SK-N-SH (cell line): ENCODE data around the gene TCIRG1. TPM values are rescaled to one million over a fixed set of nuclear protein-coding genes. Genes with fewer than 3 reads are reported as not detected.

Source experiments
- CTCF ChIA-PET: fragments of 300-600, 350-600 bp; formaldehyde crosslinking; extraction: SDS; loops from one replicate; lab custom pipeline; 2021; lab: Yijun Ruan, JAX
- POLR2A ChIA-PET: fragments of 350-600 bp; sonication (Branson Sonifier 250); formaldehyde crosslinking; extraction: SDS; loops from one replicate; lab custom pipeline; 2020; ENCODE audit warnings: antibody characterized with exemption, inconsistent platforms; lab: Yijun Ruan, JAX
- DNase-seq: peaks from one replicate; pipeline ENCODE4 v3.0.0; 2012
- H2AFZ ChIP-seq: fragments of 200-600 bp; sonication (generic); 2 replicates; pipeline ENCODE4 v1.8.1; 2016; ENCODE audit warnings: antibody characterized with exemption, mild to moderate bottlenecking, low read depth
- H3F3A ChIP-seq: fragments of 200-600 bp; sonication (generic); replicated peaks from 2 replicates; pipeline ENCODE3; 2016; ENCODE audit warnings: antibody characterized with exemption, mild to moderate bottlenecking; ENCODE audit not compliant: insufficient read depth
- H3K27ac ChIP-seq, 2 experiments: fragments of 200-500 bp in 1 of 2; fragments of 200-600 bp in 1 of 2; sonication (Bioruptor generic) in 1 of 2; sonication (generic), shearing (Covaris generic) in 1 of 2; 2 replicates each; pipeline versions ENCODE4 v1.5.1 to v1.6.1; 2014 to 2016; ENCODE audit warnings: low read depth in 2 of 2, inconsistent platforms in 1 of 2, low read length in 1 of 2, mild to moderate bottlenecking in 1 of 2, mixed read lengths in 1 of 2
- H3K27me3 ChIP-seq: fragments of 200-600 bp; sonication (generic), shearing (Covaris generic); 2 replicates; pipeline ENCODE4 v1.6.1; 2016; ENCODE audit warnings: mixed run types; ENCODE audit not compliant: insufficient read depth
- H3K36me3 ChIP-seq, 2 experiments: fragments of 200-500 bp in 1 of 2; fragments of 200-600 bp in 1 of 2; sonication (Bioruptor generic) in 1 of 2; sonication (generic) in 1 of 2; replicated peaks in 1 of 2; 2 replicates each; pipeline versions ENCODE3 to v1.5.1; 2014 to 2016; ENCODE audit warnings: low read length in 1 of 2, mild to moderate bottlenecking in 1 of 2; ENCODE audit not compliant: insufficient read depth in 2 of 2, control insufficient read depth in 1 of 2
- H3K4me1 ChIP-seq, 2 experiments: fragments of 200-500 bp in 1 of 2; fragments of 200-600 bp in 1 of 2; sonication (Bioruptor generic) in 1 of 2; sonication (generic), shearing (Covaris generic) in 1 of 2; 2 replicates each; pipeline versions ENCODE4 v1.5.1 to v1.6.1; 2014 to 2016; ENCODE audit warnings: low read depth in 1 of 2, low read length in 1 of 2, mixed run types in 1 of 2; ENCODE audit not compliant: insufficient read depth in 2 of 2, control insufficient read depth in 1 of 2
- H3K4me2 ChIP-seq: fragments of 200-600 bp; sonication (generic), shearing (Covaris generic); 2 replicates; pipeline ENCODE4 v1.6.1; 2017; ENCODE audit warnings: mixed run types
- H3K4me3 ChIP-seq, 2 experiments: fragments of 200-500 bp in 1 of 2; fragments of 200-600 bp in 1 of 2; sonication (Bioruptor generic) in 1 of 2; sonication (generic), shearing (Covaris generic) in 1 of 2; 2 replicates each; pipeline versions ENCODE4 v1.5.1 to v1.8.1; 2014 to 2016; ENCODE audit warnings: low read depth in 2 of 2, inconsistent platforms in 1 of 2, low read length in 1 of 2, mild to moderate bottlenecking in 1 of 2, mixed read lengths in 1 of 2, moderate library complexity in 1 of 2
- H3K79me2 ChIP-seq: fragments of 200-600 bp; sonication (generic); 2 replicates; pipeline ENCODE4 v1.8.1; 2017; ENCODE audit warnings: mild to moderate bottlenecking; ENCODE audit not compliant: insufficient read depth
- H3K9ac ChIP-seq: fragments of 200-600 bp; sonication (generic); 2 replicates; pipeline ENCODE4 v1.6.1; 2017; ENCODE audit warnings: mixed run types
- H3K9me2 ChIP-seq: fragments of 200-600 bp; sonication (generic); 2 replicates; pipeline ENCODE4 v1.6.1; 2017; ENCODE audit warnings: mixed run types
- H3K9me3 ChIP-seq: fragments of 200-600 bp; sonication (generic); 2 replicates; pipeline ENCODE4 v1.6.1; 2017; ENCODE audit warnings: mixed run types, mild to moderate bottlenecking, moderate library complexity
- H4K20me1 ChIP-seq: fragments of 200-600 bp; sonication (generic); 2 replicates; pipeline ENCODE4 v1.6.1; 2017; ENCODE audit warnings: mild to moderate bottlenecking, mixed run types; ENCODE audit not compliant: insufficient read depth
- CTCF ChIP-seq: fragments of 200-600 bp; sonication (generic); IDR thresholded peaks from 2 replicates; pipeline ENCODE4 v1.6.1; 2017; ENCODE audit warnings: antibody characterized with exemption, mild to moderate bottlenecking, moderate library complexity
- GABPA ChIP-seq: IDR thresholded peaks from 2 replicates; pipeline ENCODE4 v1.4.0; 2012; ENCODE audit warnings: low read depth, mild to moderate bottlenecking
- NFIC ChIP-seq: IDR thresholded peaks from 2 replicates; pipeline ENCODE4 v1.4.0; 2012; ENCODE audit warnings: borderline replicate concordance
- PBX3 ChIP-seq: IDR thresholded peaks from 2 replicates; pipeline ENCODE4; 2012
- REST ChIP-seq: IDR thresholded peaks from 2 replicates; pipeline ENCODE4 v1.6.1; 2012; ENCODE audit warnings: mild to moderate bottlenecking, low read depth, low read length, moderate library complexity
- TAF1 ChIP-seq: IDR thresholded peaks from 2 replicates; pipeline ENCODE4 v1.6.1; 2012; ENCODE audit warnings: low read depth, mild to moderate bottlenecking, low read length, moderate library complexity, borderline replicate concordance
- USF1 ChIP-seq: IDR thresholded peaks from 2 replicates; pipeline ENCODE4 v1.4.0; 2012; ENCODE audit warnings: low read depth, borderline replicate concordance
- USF2 ChIP-seq: fragments of 150-350 bp; IDR thresholded peaks from 2 replicates; pipeline ENCODE4 v1.6.1; 2017; ENCODE audit warnings: antibody characterized with exemption, low read length, low read depth, borderline replicate concordance
- WGBS: methylation state at CpG from one replicate; pipeline ENCODE4 v1.1.6; 2017; ENCODE audit warnings: low lambda C conversion rate; 5-methylcytosine and 5-hydroxymethylcytosine counted together
- polyA plus RNA-seq, 3 experiments: library from polyadenylated mRNA; depleted of rRNA; stranded (reverse); fragments of >200 nt; gene quantifications; 2 replicates each; pipeline ENCODE4 v1.2.3, GENCODE V29; 2012

Gene TCIRG1
- polyA plus RNA-seq, 1 of the 3 experiments (the other 2 are of a cell fraction): 0.58 TPM

- Histone ChIP-seq H4K20me1 (no peaks in the 10 kb centered on the region), H3K4me1 (peaks cover 28 to 31% of the 10 kb centered on the region in 2 experiments; a peak in 3 of 4 replicates), H3F3A (peaks cover 15% of the 10 kb centered on the region), H3K4me2 (no peak overlapping the region), H3K4me3 (no peak overlapping the region), H3K27me3 (no peaks in the 10 kb centered on the region), H3K36me3 (no peaks in the 10 kb centered on the region), H3K79me2 (peaks cover 18% of the 10 kb centered on the region), H3K9ac (no peak overlapping the region), H2AFZ (no peak overlapping the region), H3K27ac (peak overlapping the region in 1 of 2 experiments; percentile 96; a peak in 1 of 4 replicates), H3K9me2 (no peaks in the 10 kb centered on the region), H3K9me3 (no peaks in the 10 kb centered on the region)
- TF ChIP-seq USF1: peak; percentile 58; the same call in 1 of the 2 replicates
- TF ChIP-seq REST: no peak
- TF ChIP-seq USF2: peak; percentile 55; the same call in 1 of the 2 replicates
- ChIA-PET CTCF (interaction anchor here (0.6 to 1.7 kb wide), 11 partner anchors 14 to 290 kb away, joined by 3 to 7 read pairs (median 4); no protein-coding TSS in a partner anchor), POLR2A (no interaction called here)
- DNase-seq: peak; percentile 75
- 87% methylated on average over 10 of the region's 27 CpGs for WGBS
Measured at GRCh38 chr11:68008381-68009337, 30.2 kb upstream of the TCIRG1 start.

GRCh38 chr11:68009391-68010089, 29.3 kb upstream of the TCIRG1 start:
- peaks cover 18% of the 10 kb centered on the region for H3F3A ChIP-seq
- ChIA-PET POLR2A (interaction anchor here (0.6 kb wide), 1 partner anchor 31 kb away, joined by 3 read pairs; no protein-coding TSS in a partner anchor), CTCF (interaction anchor here (0.6 to 1.7 kb wide), 10 partner anchors 11 to 289 kb away, joined by 3 to 7 read pairs (median 3); no protein-coding TSS in a partner anchor)
- H3K9me2 ChIP-seq: no peaks in the 10 kb centered on the region
- no peaks in the 10 kb centered on the region for H3K27me3 ChIP-seq
- DNase-seq: no peak
- H3K9ac ChIP-seq: peak overlapping the region; percentile 72
- no peaks in the 10 kb centered on the region for H3K36me3 ChIP-seq
- no peaks in the 10 kb centered on the region for H3K9me3 ChIP-seq
- H3K4me2 ChIP-seq: peak overlapping the region; percentile 81; the same call in 1 of the 2 replicates
- peaks cover 31 to 40% of the 10 kb centered on the region in 2 experiments; a peak in 3 of 4 replicates for H3K4me1 ChIP-seq
- peaks cover 18% of the 10 kb centered on the region for H3K79me2 ChIP-seq
- H3K27ac ChIP-seq: peak overlapping the region; percentile 25 to 96
- peak overlapping the region; percentile 73; the same call in 1 of the 2 replicates for H2AFZ ChIP-seq
- H4K20me1 ChIP-seq: no peaks in the 10 kb centered on the region
- 69% methylated on average over 12 of the region's 12 CpGs for WGBS
- H3K4me3 ChIP-seq: no peak overlapping the region; a peak in 1 of 4 replicates
- TF ChIP-seq TAF1 (no peak), NFIC (no peak), CTCF (peak; percentile 61), GABPA (no peak), PBX3 (no peak), REST (no peak)
